Measurements from ENCODE around the gene FCF1. TPM values are rescaled to one million over a fixed set of nuclear protein-coding genes. Genes with fewer than 3 reads are reported as not detected.

FCF1 gene
- total RNA-seq, 2 donors from 2014 or later = 4.9 to 19.2 TPM

DNA sequence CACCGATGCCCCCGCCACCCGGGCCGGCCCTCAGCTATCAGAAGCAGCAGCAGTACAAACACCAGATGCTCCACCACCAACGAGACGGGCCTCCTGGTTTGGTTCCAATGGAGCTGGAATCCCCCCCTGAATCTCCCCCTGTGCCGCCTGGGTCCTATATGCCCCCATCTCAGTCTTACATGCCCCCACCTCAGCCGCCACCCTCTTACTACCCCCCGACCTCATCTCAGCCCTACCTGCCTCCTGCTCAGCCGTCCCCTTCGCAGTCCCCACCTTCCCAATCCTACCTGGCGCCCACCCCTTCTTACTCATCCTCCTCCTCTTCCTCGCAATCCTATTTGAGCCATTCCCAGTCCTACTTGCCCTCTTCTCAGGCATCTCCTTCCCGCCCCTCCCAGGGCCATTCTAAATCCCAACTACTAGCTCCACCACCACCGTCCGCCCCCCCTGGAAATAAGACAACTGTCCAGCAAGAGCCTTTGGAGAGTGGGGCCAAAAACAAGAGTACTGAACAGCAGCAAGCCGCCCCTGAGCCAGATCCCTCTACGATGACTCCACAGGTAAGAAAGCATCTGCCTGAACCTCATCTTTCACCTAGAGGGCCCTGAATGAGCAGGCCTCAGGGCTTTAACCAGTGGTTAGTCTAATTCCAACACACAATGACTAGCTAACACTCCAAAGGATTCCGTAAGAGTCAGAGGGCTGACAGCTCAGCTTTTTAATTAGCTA is 51.0 kb downstream of the FCF1 start:
- DNase-seq = peak; percentile 8 to 24 (median 18)
- Histone ChIP-seq H3K4me1 (peaks cover 44% of the 10 kb centered on the region), H3K27ac (peak overlapping the region; percentile 43 to 93 (median 82))

DNA sequence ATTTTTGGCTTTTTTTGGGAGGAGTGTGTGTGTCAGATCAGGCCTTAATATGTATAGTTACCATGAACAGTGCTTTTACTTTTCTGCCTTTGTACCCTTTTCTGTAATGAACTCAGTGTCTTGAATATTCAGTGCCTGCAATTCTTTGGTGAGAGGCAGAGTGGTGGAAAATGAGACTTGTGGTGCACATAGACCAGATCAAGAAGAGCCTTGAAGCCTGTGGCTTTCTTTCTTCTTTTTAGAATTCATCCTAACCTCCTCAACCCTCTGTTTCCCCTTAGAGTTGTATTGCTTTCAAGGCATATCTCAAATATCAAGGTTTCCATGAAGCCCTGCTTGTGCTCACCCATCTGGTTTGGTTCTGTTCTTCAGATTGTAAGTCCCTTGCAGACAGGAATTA is 52.8 kb downstream of the FCF1 start:
- no peaks in the 10 kb centered on the region for H3K27me3 ChIP-seq
- no peaks in the 10 kb centered on the region for H3K9me3 ChIP-seq
- peaks cover 44% of the 10 kb centered on the region for H3K4me1 ChIP-seq
- no peak overlapping the region for H3K27ac ChIP-seq
- no peak for TF ChIP-seq POLR2A (IDR thresholded peaks at IDR 0.05)
- TF ChIP-seq, protein P1, sequence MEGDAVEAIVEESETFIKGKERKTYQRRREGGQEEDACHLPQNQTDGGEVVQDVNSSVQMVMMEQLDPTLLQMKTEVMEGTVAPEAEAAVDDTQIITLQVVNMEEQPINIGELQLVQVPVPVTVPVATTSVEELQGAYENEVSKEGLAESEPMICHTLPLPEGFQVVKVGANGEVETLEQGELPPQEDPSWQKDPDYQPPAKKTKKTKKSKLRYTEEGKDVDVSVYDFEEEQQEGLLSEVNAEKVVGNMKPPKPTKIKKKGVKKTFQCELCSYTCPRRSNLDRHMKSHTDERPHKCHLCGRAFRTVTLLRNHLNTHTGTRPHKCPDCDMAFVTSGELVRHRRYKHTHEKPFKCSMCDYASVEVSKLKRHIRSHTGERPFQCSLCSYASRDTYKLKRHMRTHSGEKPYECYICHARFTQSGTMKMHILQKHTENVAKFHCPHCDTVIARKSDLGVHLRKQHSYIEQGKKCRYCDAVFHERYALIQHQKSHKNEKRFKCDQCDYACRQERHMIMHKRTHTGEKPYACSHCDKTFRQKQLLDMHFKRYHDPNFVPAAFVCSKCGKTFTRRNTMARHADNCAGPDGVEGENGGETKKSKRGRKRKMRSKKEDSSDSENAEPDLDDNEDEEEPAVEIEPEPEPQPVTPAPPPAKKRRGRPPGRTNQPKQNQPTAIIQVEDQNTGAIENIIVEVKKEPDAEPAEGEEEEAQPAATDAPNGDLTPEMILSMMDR (IDR thresholded peaks at IDR 0.05) = no peak
- H3K36me3 ChIP-seq (replicated peaks in 1 of 2; ENCODE audit: insufficient read depth in 1 of 2, low read depth in 2 of 2) = no peaks in the 10 kb centered on the region
- ATAC-seq = no peak
- DNase-seq = no peak
- intact Hi-C loops (cut with DNase I) = no loop called here
- no peak overlapping the region for H3K4me3 ChIP-seq

More for the DNA sequence above, 51.0 kb downstream of the FCF1 start:
- no peaks in the 10 kb centered on the region for H3K9me3 ChIP-seq
- intact Hi-C loops (cut with DNase I) = no loop called here
- 1 to 2% methylated on average over 12 to 19 of the region's 19 CpGs for WGBS, 2 donors
- peak overlapping the region; percentile 84 to 92 for H3K4me3 ChIP-seq
- no peaks in the 10 kb centered on the region for H3K27me3 ChIP-seq
- H3K36me3 ChIP-seq (replicated peaks in 1 of 2; ENCODE audit: insufficient read depth in 1 of 2, low read depth in 2 of 2) = no peaks in the 10 kb centered on the region
- TF ChIP-seq, protein P1 (IDR thresholded peaks at IDR 0.05) = no peak
- TF ChIP-seq POLR2A (IDR thresholded peaks at IDR 0.05) = no peak
- ATAC-seq = no peak

DNA sequence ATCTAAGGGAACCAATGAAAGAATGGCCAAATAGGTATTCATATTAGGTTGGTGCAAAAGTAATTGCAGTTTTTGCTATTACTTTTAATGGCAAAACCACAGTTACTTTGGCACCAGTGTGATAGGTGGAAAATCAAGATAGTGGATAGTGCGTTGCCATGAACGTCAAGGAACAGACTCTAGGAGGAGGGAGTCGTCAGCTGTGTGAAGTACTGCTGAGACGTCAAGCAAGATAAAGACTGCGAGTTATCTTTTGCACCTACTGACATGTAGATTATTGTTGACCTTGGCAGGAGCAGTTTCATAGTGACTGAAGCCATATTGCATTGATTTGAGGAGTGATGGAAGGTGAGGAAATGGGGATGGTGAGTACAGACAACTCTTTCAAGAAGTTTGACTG is 58.5 kb downstream of the FCF1 start:
- Histone ChIP-seq H3K4me1 (peaks cover 23% of the 10 kb centered on the region), H3K27me3 (no peaks in the 10 kb centered on the region), H3K27ac (no peak overlapping the region), H3K4me3 (no peak overlapping the region), H3K9me3 (no peaks in the 10 kb centered on the region), H3K36me3 (replicated peaks in 1 of 2; ENCODE audit: insufficient read depth in 1 of 2, low read depth in 2 of 2) (no peaks in the 10 kb centered on the region)
- no peak for DNase-seq
- WGBS, 2 donors = 39 to 48% methylated on average over 5 of the region's 5 CpGs
- ATAC-seq = no peak
- TF ChIP-seq, protein P1 (IDR thresholded peaks at IDR 0.05) = no peak
- no peak for TF ChIP-seq POLR2A (IDR thresholded peaks at IDR 0.05)
- intact Hi-C loops (cut with DNase I) = no loop called here

DNA sequence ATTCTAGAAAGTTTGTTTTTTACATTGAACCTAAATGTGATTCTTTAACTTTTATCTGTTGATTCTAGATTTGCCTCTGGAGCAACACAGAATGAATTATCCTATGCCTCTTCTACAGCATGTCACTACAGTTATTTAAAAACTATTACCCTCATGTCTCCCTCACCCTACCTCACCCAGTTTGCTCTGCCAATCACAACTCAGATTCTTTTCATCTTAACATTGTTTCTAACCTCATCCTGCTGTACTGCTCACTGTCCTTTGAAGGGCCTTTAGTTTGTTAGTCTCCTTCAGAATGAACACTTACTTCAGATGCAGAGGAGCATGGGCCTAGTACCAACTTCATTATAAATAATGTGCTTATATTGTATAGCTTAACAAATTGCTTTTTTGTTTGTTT is 71.7 kb downstream of the FCF1 start:
- DNase-seq = no peak
- H3K4me1 ChIP-seq = no peaks in the 10 kb centered on the region
- peaks cover 7 to 25% of the 10 kb centered on the region in 2 donors for H3K36me3 ChIP-seq (replicated peaks in 1 of 2; ENCODE audit: insufficient read depth in 1 of 2, low read depth in 2 of 2)
- ATAC-seq = no peak
- intact Hi-C loops (cut with DNase I) = no loop called here
- H3K4me3 ChIP-seq = no peak overlapping the region
- TF ChIP-seq, protein P1 (IDR thresholded peaks at IDR 0.05) = no peak
- no peak for TF ChIP-seq POLR2A (IDR thresholded peaks at IDR 0.05)
- H3K9me3 ChIP-seq = no peaks in the 10 kb centered on the region
- H3K27ac ChIP-seq = no peak overlapping the region
- H3K27me3 ChIP-seq = no peaks in the 10 kb centered on the region

DNA sequence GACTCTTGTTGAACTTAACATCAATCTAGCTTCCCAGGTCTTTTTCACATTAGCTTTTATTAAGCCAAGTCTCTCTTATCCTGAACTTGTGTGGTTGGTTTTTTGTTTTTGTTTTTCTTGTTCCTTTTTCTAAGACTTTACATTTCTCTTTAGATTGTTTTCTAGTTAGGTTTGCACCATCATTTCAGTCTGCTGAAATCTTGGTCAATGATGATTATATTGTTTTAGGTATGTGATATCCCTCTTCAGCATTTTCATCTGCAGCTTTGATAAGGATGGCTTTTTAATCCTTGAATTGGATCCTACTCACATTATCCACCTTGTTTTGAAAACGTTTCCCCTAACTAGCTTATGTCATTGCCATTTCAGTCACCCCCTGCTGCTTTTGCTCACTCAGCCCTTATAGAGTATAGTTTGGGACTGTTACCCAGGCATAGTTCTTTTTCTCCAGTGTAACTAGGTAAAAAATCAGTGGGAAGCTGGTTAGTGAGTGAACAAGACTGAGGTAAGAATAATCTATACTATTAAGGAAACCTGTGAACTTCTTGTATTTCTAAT is 72.2 kb downstream of the FCF1 start:
- TF ChIP-seq, protein P1 (IDR thresholded peaks at IDR 0.05) = no peak
- TF ChIP-seq POLR2A (IDR thresholded peaks at IDR 0.05) = no peak
- Histone ChIP-seq H3K36me3 (replicated peaks in 1 of 2; ENCODE audit: insufficient read depth in 1 of 2, low read depth in 2 of 2) (peaks cover 5 to 21% of the 10 kb centered on the region in 2 donors), H3K27me3 (no peaks in the 10 kb centered on the region), H3K9me3 (no peaks in the 10 kb centered on the region), H3K4me1 (no peaks in the 10 kb centered on the region), H3K4me3 (no peak overlapping the region), H3K27ac (no peak overlapping the region)
- intact Hi-C loops (cut with DNase I) = no loop called here
- no peak for DNase-seq
- 22 to 25% methylated on average over 1 of the region's 1 CpG for WGBS, 2 donors
- ATAC-seq = no peak
